HepG2 (cell line): ENCODE data around the gene CNTN5. TPM values are rescaled to one million over a fixed set of nuclear protein-coding genes. Genes with fewer than 3 reads are reported as not detected.

Experiments used
- ATAC-seq: fragments of 200-7000 bp; cut with Tn5 transposase; 3 replicates; pipeline ENCODE4 v1.9.1; 2020; ENCODE audit warnings: mild to moderate bottlenecking, moderate library complexity
- BruUV-seq: library from RNA; stranded (reverse); fragments of 400-500 nt; replicated peaks from 2 replicates; lab custom pipeline; 2021; lab: Mats Ljungman, UMichigan
- CTCF ChIA-PET: fragments of 300-600 bp; formaldehyde crosslinking; extraction: SDS; loops from one replicate; lab custom pipeline; 2021; ENCODE audit warnings: low total read pairs, inconsistent platforms, low intra/inter-chr PET ratio; lab: Yijun Ruan, JAX
- POLR2A ChIA-PET: fragments of 350-600 bp; sonication (Branson Sonifier 250); formaldehyde crosslinking; loops from one replicate; lab custom pipeline; 2020; ENCODE audit warnings: antibody characterized with exemption, inconsistent platforms; lab: Yijun Ruan, JAX
- DNase-seq: peaks from one replicate; pipeline ENCODE4 v3.0.0-alpha.2; 2015; ENCODE audit warnings: low spot score
- FAIRE-seq: peaks from 3 replicates; lab custom pipeline; 2011; peaks lifted over from hg19 to GRCh38; lab: Jason Lieb, UNC
- H2AFZ ChIP-seq: one replicate; pipeline ENCODE4 v1.6.1; 2011; ENCODE audit warnings: low read length, inconsistent platforms
- H3K27ac ChIP-seq: fragments of 300-600 bp; 3 replicates; pipeline ENCODE4 v1.8.0; 2011; ENCODE audit warnings: mixed run types, mild to moderate bottlenecking, mixed read lengths, low read length, inconsistent platforms; ENCODE audit not compliant: insufficient read depth; ENCODE audit errors: extremely low read length
- H3K27me3 ChIP-seq, 2 experiments: fragments of 200-600 bp in 1 of 2; 2 replicates in 1 of 2; 3 replicates in 1 of 2; pipeline versions ENCODE4 v1.6.0 to v1.8.0; 2011; ENCODE audit warnings: low read length in 2 of 2, mild to moderate bottlenecking in 2 of 2, moderate library complexity in 2 of 2, inconsistent platforms in 1 of 2; ENCODE audit not compliant: insufficient read depth in 2 of 2, control insufficient read depth in 1 of 2
- H3K36me3 ChIP-seq, 2 experiments: fragments of 200-600 bp in 1 of 2; replicated peaks in 1 of 2; 2 replicates in 1 of 2; 3 replicates in 1 of 2; pipeline versions ENCODE4 v1.5.1 to v1.8.0; 2011; ENCODE audit warnings: low read length in 2 of 2, inconsistent platforms in 1 of 2; ENCODE audit not compliant: insufficient read depth in 2 of 2, control insufficient read depth in 1 of 2
- H3K4me1 ChIP-seq: 2 replicates; pipeline ENCODE4 v1.5.1; 2012; ENCODE audit warnings: low read length, inconsistent platforms; ENCODE audit not compliant: insufficient read depth
- H3K4me2 ChIP-seq: 2 replicates; pipeline ENCODE4 v1.6.0; 2011; ENCODE audit warnings: low read depth, low read length, inconsistent platforms
- H3K4me3 ChIP-seq, 3 experiments: fragments of 200-600 bp in 1 of 3; sonication (generic), shearing (Covaris generic) in 1 of 3; replicated peaks in 1 of 3; 2 replicates each; pipeline ENCODE4 v1.5.1; 2011 to 2016; ENCODE audit warnings: low read length in 3 of 3, inconsistent platforms in 2 of 3, low read depth in 2 of 3, mild to moderate bottlenecking in 2 of 3, control low read depth in 1 of 3, mixed read lengths in 1 of 3; ENCODE audit not compliant: insufficient read depth in 1 of 3
- H3K79me2 ChIP-seq: one replicate; pipeline ENCODE4 v1.6.1; 2011; ENCODE audit warnings: low read length, inconsistent platforms; ENCODE audit not compliant: insufficient read depth
- H3K9ac ChIP-seq: 2 replicates; pipeline ENCODE4 v1.6.0; 2011; ENCODE audit warnings: mild to moderate bottlenecking, low read depth, low read length, inconsistent platforms; ENCODE audit not compliant: insufficient read depth
- H3K9me3 ChIP-seq: 2 replicates; pipeline ENCODE4 v1.5.1; 2012; ENCODE audit warnings: mild to moderate bottlenecking, low read length
- H4K20me1 ChIP-seq: 2 replicates; pipeline ENCODE4 v1.6.0; 2011; ENCODE audit warnings: inconsistent platforms, mild to moderate bottlenecking, low read length, moderate library complexity; ENCODE audit not compliant: insufficient read depth
- AHDC1 ChIP-seq: sonication (generic); formaldehyde crosslinking; IDR thresholded peaks from 2 replicates; pipeline ENCODE4 v1.5.1; 2020; ENCODE audit warnings: mild to moderate bottlenecking, missing genetic modification reagents, borderline replicate concordance
- ATF7-NPFF ChIP-seq: sonication (generic); formaldehyde crosslinking; IDR thresholded peaks from 2 replicates; pipeline ENCODE4 v1.8.1; 2023; ENCODE audit warnings: mild to moderate bottlenecking, low read depth, missing genetic modification reagents, moderate library complexity
- BCLAF1 ChIP-seq: fragments of 450-650 bp; IDR thresholded peaks from 2 replicates; pipeline ENCODE4 v1.6.1; 2017; ENCODE audit warnings: mild to moderate bottlenecking
- BRCA1 ChIP-seq: sonication (generic); formaldehyde crosslinking; IDR thresholded peaks from 2 replicates; pipeline ENCODE4 v1.4.0; 2020; ENCODE audit warnings: missing genetic modification reagents
- CBFB ChIP-seq: sonication (generic); formaldehyde crosslinking; IDR thresholded peaks from 2 replicates; pipeline ENCODE4 v1.4.0; 2020; ENCODE audit warnings: missing genetic modification reagents
- SKI ChIP-seq: fragments of 450-650 bp; IDR thresholded peaks from one replicate; pipeline ENCODE4 v1.6.1; 2018; ENCODE audit warnings: mild to moderate bottlenecking; ENCODE audit not compliant: partially characterized antibody
- THYN1 ChIP-seq: sonication (generic); formaldehyde crosslinking; IDR thresholded peaks from 2 replicates; pipeline ENCODE4 v1.8.1; 2023; ENCODE audit warnings: low read depth, mild to moderate bottlenecking, moderate library complexity, missing genetic modification reagents, borderline replicate concordance
- ZBTB7A ChIP-seq: sonication (generic); formaldehyde crosslinking; IDR thresholded peaks from 2 replicates; pipeline ENCODE4 v1.8.0; 2022; ENCODE audit warnings: mild to moderate bottlenecking, missing genetic modification reagents
- ZFP36 ChIP-seq: fragments of 150-350 bp; IDR thresholded peaks from 2 replicates; pipeline ENCODE4 v1.6.1; 2018; ENCODE audit warnings: borderline replicate concordance, low read length, low read depth; ENCODE audit not compliant: partially characterized antibody
- ZFYVE20 ChIP-seq: sonication (generic); formaldehyde crosslinking; IDR thresholded peaks from 2 replicates; pipeline ENCODE4 v1.8.0; 2023; ENCODE audit warnings: low read depth, mild to moderate bottlenecking, moderate library complexity, missing genetic modification reagents, borderline replicate concordance
- ZNF280D ChIP-seq: sonication (generic); formaldehyde crosslinking; IDR thresholded peaks from 2 replicates; pipeline ENCODE4 v1.5.1; 2020; ENCODE audit warnings: mild to moderate bottlenecking, missing genetic modification reagents
- ZNF451 ChIP-seq: sonication (generic); formaldehyde crosslinking; IDR thresholded peaks from 2 replicates; pipeline ENCODE4 v1.5.0; 2020; ENCODE audit warnings: mild to moderate bottlenecking, missing genetic modification reagents
- ZNF562 ChIP-seq: sonication (generic); formaldehyde crosslinking; IDR thresholded peaks from 2 replicates; pipeline ENCODE4 v1.8.0; 2022; ENCODE audit warnings: missing genetic modification reagents, borderline replicate concordance
- ZNF7 ChIP-seq: IDR thresholded peaks from 2 replicates; pipeline ENCODE4 v1.6.1; 2016; ENCODE audit warnings: missing biosample characterization, missing genetic modification reagents
- WGBS: methylation state at CpG from one replicate; pipeline ENCODE4 v1.1.6; 2017; ENCODE audit warnings: low lambda C conversion rate; 5-methylcytosine and 5-hydroxymethylcytosine counted together
- in situ Hi-C: cut with HindIII; loops from 2 replicates; pipeline ENCODE4 v1.10.0; 2017; ENCODE audit warnings: low pct_unique_long_range_greater_than_20kb; ENCODE audit not compliant: extremely low pct_ligation_motif_present
- intact Hi-C: fragments of 100-400 bp; cut with micrococcal nuclease; formaldehyde crosslinking; loops from one replicate; pipeline ENCODE4 v1.10.0; 2022; ENCODE audit not compliant: unreplicated experiment
- polyA plus RNA-seq, 8 experiments: library from polyadenylated mRNA; depleted of rRNA in 3 of 8; stranded (reverse) in 7 of 8; unstranded in 1 of 8; fragments of >200 nt; fragmentation: Illumina TruSeq in 4 of 8; extraction: Trizol in 4 of 8; gene quantifications; 2 replicates each; pipeline versions ENCODE4 v1.2.1 to v1.2.3, GENCODE V29; 2011 to 2016; ENCODE audit warnings: low read depth in 4 of 8, missing spikeins in 1 of 8, mixed read lengths in 1 of 8; ENCODE audit not compliant: insufficient read depth in 1 of 8
- total RNA-seq, 5 experiments: library from RNA; depleted of rRNA; stranded (reverse); fragments of >200 nt; fragmentation: Illumina TruSeq; extraction: Trizol; gene quantifications; 2 replicates each; pipeline ENCODE4 v1.2.3, GENCODE V29; 2016; ENCODE audit warnings: low read depth in 1 of 5

CNTN5 gene
- total and polyA plus RNA-seq, 2 of the 13 experiments (the other 11 are each of a cell fraction or from before 2014, with no cell fraction given) = not detected

GRCh38 chr11:99443276-99443675, 422.5 kb downstream of the CNTN5 start:
- Histone ChIP-seq H3K4me3 (no peak overlapping the region), H3K4me2 (no peak overlapping the region), H3K27ac (no peak overlapping the region), H3K36me3 (no peaks in the 10 kb centered on the region), H2AFZ (no peak overlapping the region), H4K20me1 (no peaks in the 10 kb centered on the region), H3K79me2 (no peaks in the 10 kb centered on the region), H3K4me1 (no peaks in the 10 kb centered on the region), H3K9me3 (no peaks in the 10 kb centered on the region), H3K9ac (no peak overlapping the region), H3K27me3 (no peaks in the 10 kb centered on the region)
- DNase-seq (no peak), FAIRE-seq (no peak), ATAC-seq (no peak)
- ChIA-PET CTCF (no interaction called here), POLR2A (no interaction called here)
- no TSS peak for BruUV-seq
- 0% methylated on average over 3 of the region's 3 CpGs for WGBS
- intact Hi-C loops (no loop called here), in situ Hi-C loops (no loop called here)
- TF ChIP-seq ZFP36 (no peak), BCLAF1 (no peak), ZNF451 (CRISPR knock-in tag) (no peak), BRCA1 (CRISPR knock-in tag) (no peak), ZBTB7A (CRISPR knock-in tag) (no peak), ATF7-NPFF (CRISPR knock-in tag) (no peak), ZNF562 (CRISPR knock-in tag) (no peak), THYN1 (CRISPR knock-in tag) (no peak), AHDC1 (CRISPR knock-in tag) (no peak), CBFB (CRISPR knock-in tag) (no peak), ZNF280D (CRISPR knock-in tag) (no peak), ZNF7 (CRISPR knock-in tag) (no peak), SKI (no peak), ZFYVE20 (CRISPR knock-in tag) (no peak)
